ENCODE data around the gene ANAPC15.

Gene ANAPC15

DNA sequence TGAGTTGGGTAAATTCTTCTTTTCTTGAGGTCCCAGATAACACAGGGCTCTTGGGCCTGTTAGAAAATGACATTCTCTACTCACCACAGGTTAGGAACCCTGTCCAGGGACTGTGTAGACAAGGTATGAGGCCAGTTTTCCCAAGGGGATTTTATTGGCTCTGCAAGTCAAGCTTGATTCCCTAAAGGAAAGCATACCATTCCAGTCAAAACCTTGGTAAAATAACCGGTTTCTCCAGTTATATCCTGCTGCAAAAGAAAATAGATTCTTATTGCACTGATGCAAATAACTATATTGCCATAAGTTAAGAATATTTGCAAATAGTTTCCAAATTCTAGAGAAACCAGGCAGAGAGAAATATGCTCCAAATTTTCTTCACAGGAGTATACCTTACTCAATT is 13.5 kb upstream of the ANAPC15 start:
- in situ Hi-C loops (cut with MboI; ENCODE audit: low sequenced_read_pairs, unreplicated experiment), result no loop called here
- TF ChIP-seq, protein P1, sequence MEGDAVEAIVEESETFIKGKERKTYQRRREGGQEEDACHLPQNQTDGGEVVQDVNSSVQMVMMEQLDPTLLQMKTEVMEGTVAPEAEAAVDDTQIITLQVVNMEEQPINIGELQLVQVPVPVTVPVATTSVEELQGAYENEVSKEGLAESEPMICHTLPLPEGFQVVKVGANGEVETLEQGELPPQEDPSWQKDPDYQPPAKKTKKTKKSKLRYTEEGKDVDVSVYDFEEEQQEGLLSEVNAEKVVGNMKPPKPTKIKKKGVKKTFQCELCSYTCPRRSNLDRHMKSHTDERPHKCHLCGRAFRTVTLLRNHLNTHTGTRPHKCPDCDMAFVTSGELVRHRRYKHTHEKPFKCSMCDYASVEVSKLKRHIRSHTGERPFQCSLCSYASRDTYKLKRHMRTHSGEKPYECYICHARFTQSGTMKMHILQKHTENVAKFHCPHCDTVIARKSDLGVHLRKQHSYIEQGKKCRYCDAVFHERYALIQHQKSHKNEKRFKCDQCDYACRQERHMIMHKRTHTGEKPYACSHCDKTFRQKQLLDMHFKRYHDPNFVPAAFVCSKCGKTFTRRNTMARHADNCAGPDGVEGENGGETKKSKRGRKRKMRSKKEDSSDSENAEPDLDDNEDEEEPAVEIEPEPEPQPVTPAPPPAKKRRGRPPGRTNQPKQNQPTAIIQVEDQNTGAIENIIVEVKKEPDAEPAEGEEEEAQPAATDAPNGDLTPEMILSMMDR (IDR thresholded peaks at IDR 0.05; ENCODE audit: borderline replicate concordance, control extremely low read depth, extremely low read depth, insufficient read depth, missing control alignments), result no peak
- DNase-seq (ENCODE audit: low spot score), result no peak

DNA sequence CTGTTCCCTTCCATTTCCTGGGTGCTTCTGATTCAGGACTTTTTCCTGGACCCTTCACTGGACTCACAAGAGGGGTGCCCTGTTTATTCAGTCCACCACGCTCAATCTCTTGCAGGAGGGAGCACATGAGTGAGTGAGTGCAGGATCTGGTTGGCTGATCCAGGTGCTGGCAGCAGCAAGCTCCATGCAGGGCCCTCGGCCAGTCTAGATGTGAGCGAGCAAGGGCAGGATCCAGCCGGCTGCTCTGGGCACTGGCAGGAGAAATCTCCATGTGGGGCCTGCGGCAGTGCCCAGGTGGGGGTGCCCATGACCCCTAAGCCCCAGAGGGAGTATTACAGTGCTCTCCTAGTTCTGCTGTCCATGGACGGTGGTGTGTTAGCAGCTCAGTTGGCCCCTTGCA is 11.6 kb upstream of the ANAPC15 start:
- TF ChIP-seq, protein P1 (IDR thresholded peaks at IDR 0.05; ENCODE audit: borderline replicate concordance, control extremely low read depth, extremely low read depth, insufficient read depth, missing control alignments), result no peak
- in situ Hi-C loops (cut with MboI; ENCODE audit: low sequenced_read_pairs, unreplicated experiment), result no loop called here
- no peak for DNase-seq (ENCODE audit: low spot score)

DNA sequence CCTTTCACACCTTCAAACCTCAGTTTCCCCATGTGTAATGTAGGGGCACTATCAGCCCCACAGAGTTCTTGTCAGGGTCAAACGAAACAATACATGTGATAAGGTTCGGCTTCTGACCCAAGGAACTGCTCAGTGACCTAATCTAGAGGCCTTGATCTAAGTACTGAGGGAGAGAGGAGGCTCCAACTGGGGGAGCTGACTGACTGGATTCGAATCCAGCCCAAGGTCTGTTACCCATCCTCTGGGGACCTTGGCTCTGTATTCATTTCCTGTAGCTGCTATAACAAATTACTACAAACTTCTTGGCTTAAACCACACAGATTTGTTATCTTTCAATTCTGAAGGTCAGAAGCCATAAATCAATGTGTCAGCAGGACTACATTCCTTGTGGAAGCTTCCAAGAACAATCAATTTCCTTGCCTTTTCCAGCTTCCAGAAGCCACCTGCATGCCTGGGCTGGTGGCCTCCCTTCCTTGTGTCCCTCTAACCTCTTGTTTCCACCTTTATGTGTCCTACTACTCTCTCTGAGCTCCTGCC is 10.7 kb upstream of the ANAPC15 start:
- DNase-seq (ENCODE audit: low spot score), result no peak
- TF ChIP-seq, protein P1 (IDR thresholded peaks at IDR 0.05; ENCODE audit: borderline replicate concordance, control extremely low read depth, extremely low read depth, insufficient read depth, missing control alignments), result no peak
- in situ Hi-C loops (cut with MboI; ENCODE audit: low sequenced_read_pairs, unreplicated experiment), result no loop called here

DNA sequence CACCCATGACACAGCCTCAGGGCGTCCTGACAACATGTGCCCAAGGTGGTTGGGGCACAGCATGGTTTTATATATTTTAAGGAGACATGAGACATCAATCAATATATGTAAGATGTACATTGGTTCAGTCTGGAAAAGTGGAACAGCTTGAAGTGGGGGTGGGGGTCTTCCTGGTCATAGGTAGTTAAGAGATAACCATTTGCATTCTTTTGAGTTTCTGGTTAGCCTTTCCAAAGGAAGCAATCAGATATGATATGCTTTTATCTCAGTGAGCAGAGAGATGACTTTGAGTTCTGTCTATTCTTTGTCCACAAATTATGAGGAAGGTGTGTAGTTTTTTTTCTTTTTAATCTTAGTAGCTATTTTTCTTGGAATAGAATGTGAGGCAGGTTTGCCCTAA is 10.1 kb upstream of the ANAPC15 start:
- no peak for DNase-seq (ENCODE audit: low spot score)
- TF ChIP-seq, protein P1 (IDR thresholded peaks at IDR 0.05; ENCODE audit: borderline replicate concordance, control extremely low read depth, extremely low read depth, insufficient read depth, missing control alignments), result no peak
- in situ Hi-C loops (cut with MboI; ENCODE audit: low sequenced_read_pairs, unreplicated experiment), result no loop called here

DNA sequence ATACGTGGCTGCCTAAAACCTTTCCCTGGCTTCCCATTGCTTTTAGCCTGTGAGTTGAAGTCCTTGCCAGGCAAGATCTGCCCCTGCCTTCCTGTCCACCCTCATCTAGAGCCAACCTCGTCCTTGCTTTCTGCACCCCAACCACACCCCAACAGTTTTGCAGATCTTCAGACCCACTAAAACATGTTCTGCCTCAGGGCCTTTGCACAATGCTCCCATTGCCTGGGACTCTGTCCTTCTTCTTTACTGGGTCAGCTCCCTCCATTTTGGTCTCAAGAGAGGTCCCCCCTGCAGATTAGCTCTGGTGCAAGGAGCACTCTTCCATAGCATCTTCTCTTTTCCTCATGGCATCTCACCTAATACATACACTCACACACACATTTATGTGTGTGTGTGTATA is 8.4 kb upstream of the ANAPC15 start:
- TF ChIP-seq, protein P1 (IDR thresholded peaks at IDR 0.05; ENCODE audit: borderline replicate concordance, control extremely low read depth, extremely low read depth, insufficient read depth, missing control alignments), result no peak
- in situ Hi-C loops (cut with MboI; ENCODE audit: low sequenced_read_pairs, unreplicated experiment), result no loop called here
- DNase-seq (ENCODE audit: low spot score), result no peak

DNA sequence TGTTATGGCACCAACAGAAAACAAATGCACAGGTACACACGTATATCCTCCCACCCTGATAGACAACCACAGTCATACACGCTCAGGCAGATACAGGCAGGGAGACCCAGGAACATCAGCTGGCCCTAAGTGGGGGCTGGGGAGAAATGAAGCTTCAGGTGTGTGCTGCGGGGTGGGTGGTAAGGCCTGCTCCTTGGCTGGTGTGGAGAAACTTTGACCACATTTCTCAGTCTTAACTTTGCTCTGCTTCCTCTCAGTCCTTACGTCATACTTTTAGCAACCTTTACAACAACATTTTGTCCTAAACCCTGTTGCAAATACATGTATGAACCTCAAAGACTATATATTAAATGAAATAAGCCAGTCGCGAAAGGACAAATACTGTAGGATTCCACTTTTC is 6.7 kb upstream of the ANAPC15 start:
- DNase-seq (ENCODE audit: low spot score), result no peak
- in situ Hi-C loops (cut with MboI; ENCODE audit: low sequenced_read_pairs, unreplicated experiment), result no loop called here
- TF ChIP-seq, protein P1 (IDR thresholded peaks at IDR 0.05; ENCODE audit: borderline replicate concordance, control extremely low read depth, extremely low read depth, insufficient read depth, missing control alignments), result no peak
